HUES48 (cell line): Measurements from ENCODE around the gene CMBL.
"Not testable (repeated sequence)": the region's sequence is repeated elsewhere in the genome, so short reads cannot be mapped to it uniquely, and the experiment has no call there.

ENCODE experiments used
- H3K27ac ChIP-seq: one replicate; pipeline ENCODE4 v1.7.0; 2013; ENCODE audit warnings: low read depth, low read length, inconsistent platforms
- H3K27me3 ChIP-seq: 2 replicates; pipeline ENCODE4 v1.6.1; 2013; ENCODE audit warnings: mild to moderate bottlenecking, low read length; ENCODE audit not compliant: control insufficient read depth, insufficient read depth
- H3K36me3 ChIP-seq: 2 replicates; pipeline ENCODE4 v1.6.1; 2013; ENCODE audit warnings: low read length; ENCODE audit not compliant: control insufficient read depth, insufficient read depth
- H3K4me1 ChIP-seq: 2 replicates; pipeline ENCODE4 v1.6.1; 2013; ENCODE audit warnings: mild to moderate bottlenecking, low read length; ENCODE audit not compliant: control insufficient read depth, insufficient read depth
- H3K4me3 ChIP-seq: 2 replicates; pipeline ENCODE4 v1.5.1; 2013; ENCODE audit warnings: mild to moderate bottlenecking, low read depth, low read length
- H3K9ac ChIP-seq: 2 replicates; pipeline ENCODE4 v1.6.1; 2013; ENCODE audit warnings: mild to moderate bottlenecking, low read depth, low read length, moderate library complexity
- H3K9me3 ChIP-seq: 2 replicates; pipeline ENCODE4 v1.6.1; 2013; ENCODE audit warnings: low read length; ENCODE audit not compliant: control insufficient read depth, insufficient read depth

CMBL gene

DNA sequence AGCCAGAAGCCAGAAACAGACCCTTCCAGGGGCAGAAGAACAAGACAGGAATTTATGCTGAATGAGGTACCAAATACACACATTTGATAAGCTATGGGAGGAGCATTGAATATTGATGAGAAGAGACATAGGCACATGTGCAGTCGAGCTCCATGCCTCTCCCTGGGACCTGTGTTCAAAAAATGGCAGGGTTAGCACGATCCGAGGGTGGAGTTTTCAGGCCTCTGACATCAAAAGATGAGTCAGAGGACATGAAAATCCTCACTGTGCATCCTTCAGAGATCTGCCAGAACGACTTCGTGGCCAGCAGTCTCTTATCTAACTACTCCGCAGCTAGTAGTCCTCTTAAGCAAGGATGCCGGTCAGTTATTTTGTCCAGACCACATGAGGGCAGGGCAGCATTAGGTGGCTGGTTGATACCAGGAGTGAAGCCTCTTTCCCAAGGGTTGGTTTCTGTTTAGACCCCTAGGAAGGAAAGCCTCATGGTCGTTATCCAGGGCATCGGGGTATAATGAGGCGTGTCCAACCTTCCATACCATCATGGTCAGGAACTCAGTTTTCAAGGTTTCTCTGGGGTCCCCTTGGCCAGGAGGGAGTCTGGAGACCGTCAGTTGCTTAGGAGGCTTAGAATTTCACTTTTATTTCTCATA is 11.6 kb upstream of the CMBL start:
- Histone ChIP-seq H3K9ac (no peak overlapping the region), H3K36me3 (no peaks in the 10 kb centered on the region), H3K4me1 (no peaks in the 10 kb centered on the region), H3K27ac (no peak overlapping the region), H3K9me3 (no peaks in the 10 kb centered on the region), H3K4me3 (no peak overlapping the region), H3K27me3 (no peaks in the 10 kb centered on the region)

DNA sequence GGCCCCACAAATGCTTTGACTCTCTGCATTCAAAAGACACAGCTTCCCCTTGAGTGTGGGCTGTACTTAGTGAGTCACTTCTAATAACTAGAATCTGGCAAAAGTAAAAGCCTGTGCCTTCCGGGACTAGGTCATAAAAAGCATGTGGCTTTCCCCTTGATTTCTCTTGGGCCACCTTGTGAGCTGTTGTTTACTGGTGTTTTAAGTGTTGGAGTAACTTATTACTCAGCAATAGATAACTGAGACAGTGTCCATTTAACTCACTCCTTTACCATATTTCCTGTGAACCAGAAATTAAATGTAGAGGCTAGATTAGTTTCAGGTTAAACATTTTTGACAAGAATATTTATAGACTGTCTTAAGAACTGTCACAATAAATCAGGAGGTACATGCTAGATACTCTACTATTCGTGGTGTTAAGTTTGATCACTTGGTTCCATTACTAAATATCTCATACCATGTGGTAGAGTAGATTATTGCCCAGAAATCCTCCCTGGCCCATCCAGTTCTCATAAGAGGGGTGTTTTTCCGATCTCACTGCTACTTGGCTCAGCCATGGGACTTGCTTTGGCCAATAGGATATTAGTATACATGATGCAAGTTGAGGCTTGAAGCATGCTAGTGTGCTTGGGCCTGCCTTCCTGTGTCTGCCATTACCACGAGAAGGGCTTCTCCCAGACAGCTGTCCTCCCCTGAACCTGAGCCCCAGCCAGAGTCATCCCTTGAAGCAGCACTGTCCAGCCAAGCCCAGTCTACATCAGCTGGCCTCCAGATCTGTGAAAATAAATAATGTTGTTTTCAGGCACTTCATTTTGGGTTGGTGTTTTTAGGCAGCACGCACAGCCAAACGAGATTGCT is 10.4 kb upstream of the CMBL start:
- Histone ChIP-seq H3K36me3 (no peaks in the 10 kb centered on the region), H3K27me3 (no peaks in the 10 kb centered on the region), H3K4me1 (no peaks in the 10 kb centered on the region), H3K4me3 (no peak overlapping the region), H3K27ac (no peak overlapping the region), H3K9ac (no peak overlapping the region), H3K9me3 (no peaks in the 10 kb centered on the region)

GRCh38 chr5:10315824-10316509 is 8.3 kb upstream of the CMBL start:
- Histone ChIP-seq H3K4me1 (no peaks in the 10 kb centered on the region), H3K4me3 (no peak overlapping the region), H3K27me3 (no peaks in the 10 kb centered on the region), H3K27ac (no peak overlapping the region), H3K9me3 (no peaks in the 10 kb centered on the region), H3K36me3 (no peaks in the 10 kb centered on the region), H3K9ac (no peak overlapping the region)

DNA sequence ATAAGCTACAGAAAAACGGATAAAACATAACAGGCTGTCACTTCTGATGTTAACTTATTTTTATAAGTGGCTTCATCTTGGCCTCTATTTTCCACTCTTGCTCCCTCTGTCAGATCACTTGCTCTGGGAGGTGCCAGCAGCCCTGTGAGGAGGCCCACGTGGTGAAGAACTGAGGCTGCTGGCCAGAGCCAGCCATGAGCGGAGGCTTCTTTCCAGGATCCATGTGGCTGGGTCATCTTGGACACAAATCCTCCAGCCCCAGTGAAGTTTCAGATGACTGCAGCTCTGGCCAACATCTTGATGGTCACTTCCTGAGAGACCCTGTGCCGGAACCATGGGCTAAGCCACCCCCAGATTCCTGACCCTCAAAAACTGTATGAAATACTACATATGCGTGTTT is 7.5 kb upstream of the CMBL start:
- Histone ChIP-seq H3K27ac (no peak overlapping the region), H3K4me3 (no peak overlapping the region), H3K4me1 (no peaks in the 10 kb centered on the region), H3K9ac (no peak overlapping the region), H3K9me3 (no peaks in the 10 kb centered on the region), H3K36me3 (no peaks in the 10 kb centered on the region), H3K27me3 (no peaks in the 10 kb centered on the region)

DNA sequence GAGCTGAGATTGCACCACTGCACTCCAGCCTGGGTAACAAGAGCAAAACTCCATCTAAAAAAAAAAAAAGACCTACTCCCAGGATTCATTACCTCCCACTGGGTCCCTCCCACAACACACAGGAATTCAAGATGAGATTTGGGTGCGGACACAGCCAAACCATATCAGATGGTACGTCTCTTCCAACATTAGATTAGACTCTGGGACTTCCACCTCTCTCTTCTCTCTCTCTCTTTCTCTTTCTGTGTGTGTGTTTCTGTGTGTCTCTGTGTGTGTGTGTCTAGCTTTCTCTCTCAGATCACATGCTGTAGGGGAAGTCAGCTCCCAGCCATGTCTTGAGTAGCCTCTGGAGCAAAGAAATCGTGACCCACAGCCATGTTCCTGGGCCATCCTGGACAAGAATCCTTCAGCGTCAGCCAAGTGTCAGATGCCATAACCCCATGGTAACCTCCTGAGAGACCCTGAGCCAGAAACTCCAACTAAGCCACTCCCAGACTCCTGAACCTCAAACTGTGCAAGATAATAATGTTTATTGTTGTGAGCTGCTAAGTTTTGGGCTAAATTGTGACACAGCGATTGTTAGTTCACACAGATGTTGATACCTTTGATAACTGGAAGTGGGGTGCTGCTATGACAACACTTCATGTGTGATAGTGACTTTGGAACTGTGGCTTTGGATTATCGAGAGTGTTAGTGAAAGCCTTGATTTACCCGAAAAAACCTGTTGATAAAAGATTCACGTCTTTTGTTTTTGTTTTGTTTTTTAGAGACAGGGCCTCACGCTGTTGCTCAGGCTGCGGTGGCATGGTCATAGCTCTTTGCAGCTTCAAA is 4.1 kb upstream of the CMBL start:
- H3K9me3 ChIP-seq: no peaks in the 10 kb centered on the region
- no peak overlapping the region for H3K4me3 ChIP-seq
- H3K36me3 ChIP-seq: no peaks in the 10 kb centered on the region
- H3K27ac ChIP-seq: no peak overlapping the region
- H3K4me1 ChIP-seq: peaks cover 3% of the 10 kb centered on the region; the same call in 1 of the 2 replicates
- H3K27me3 ChIP-seq: peaks cover 7% of the 10 kb centered on the region
- no peak overlapping the region for H3K9ac ChIP-seq

GRCh38 chr5:10310835-10311570 is 3.3 kb upstream of the CMBL start:
- not testable (repeated sequence) for H3K27ac ChIP-seq, H3K4me3 ChIP-seq, H3K9ac ChIP-seq, H3K36me3 ChIP-seq, H3K9me3 ChIP-seq
- peaks cover 12% of the 10 kb centered on the region for H3K27me3 ChIP-seq
- H3K4me1 ChIP-seq: peaks cover 11% of the 10 kb centered on the region; the same call in 1 of the 2 replicates

GRCh38 chr5:10310066-10310779 is 2.5 kb upstream of the CMBL start:
- H3K4me3 ChIP-seq: no peak overlapping the region
- no peak overlapping the region for H3K9ac ChIP-seq
- peaks cover 15% of the 10 kb centered on the region; the same call in 1 of the 2 replicates for H3K4me1 ChIP-seq
- no peaks in the 10 kb centered on the region for H3K9me3 ChIP-seq
- H3K36me3 ChIP-seq: no peaks in the 10 kb centered on the region
- peaks cover 12% of the 10 kb centered on the region for H3K27me3 ChIP-seq
- no peak overlapping the region for H3K27ac ChIP-seq

- Histone ChIP-seq H3K4me3 (no peak overlapping the region), H3K27ac (no peak overlapping the region), H3K27me3 (peaks cover 12% of the 10 kb centered on the region), H3K9ac (no peak overlapping the region), H3K4me1 (peaks cover 15% of the 10 kb centered on the region; the same call in 1 of the 2 replicates), H3K9me3 (no peaks in the 10 kb centered on the region), H3K36me3 (no peaks in the 10 kb centered on the region)
Measured at GRCh38 chr5:10308844-10309243, 1.1 kb upstream of the CMBL start.

- H3K9me3 ChIP-seq: no peaks in the 10 kb centered on the region
- no peak overlapping the region for H3K9ac ChIP-seq
- no peak overlapping the region for H3K27ac ChIP-seq
- peak overlapping the region; percentile 73 for H3K4me3 ChIP-seq
- no peaks in the 10 kb centered on the region for H3K36me3 ChIP-seq
- peaks cover 15% of the 10 kb centered on the region; the same call in 1 of the 2 replicates for H3K4me1 ChIP-seq
- H3K27me3 ChIP-seq: peaks cover 12% of the 10 kb centered on the region
Measured at GRCh38 chr5:10306806-10307205, 896 bp downstream of the CMBL start.
